ES-I3 (cell line): ENCODE data around the gene LGI4.

Experiments
- H3K36me3 ChIP-seq: 2 replicates; pipeline ENCODE4 v1.6.1; 2013; ENCODE audit warnings: mild to moderate bottlenecking, low read length, control low read depth, moderate library complexity; ENCODE audit not compliant: insufficient read depth
- H3K4me1 ChIP-seq: 2 replicates; pipeline ENCODE4 v1.6.1; 2013; ENCODE audit warnings: mild to moderate bottlenecking, control low read depth, low read length; ENCODE audit not compliant: insufficient read depth
- H3K9ac ChIP-seq: 2 replicates; pipeline ENCODE4 v1.6.1; 2013; ENCODE audit warnings: low read depth, mild to moderate bottlenecking, low read length, moderate library complexity
- H3K9me3 ChIP-seq: 2 replicates; pipeline ENCODE4 v1.6.1; 2013; ENCODE audit warnings: mild to moderate bottlenecking, low read length, moderate library complexity; ENCODE audit not compliant: control insufficient read depth, insufficient read depth

The LGI4 gene

GRCh38 chr19:35134601-35135242 is at the start of gene LGI4:
LGI4 (minus strand) TSS chr19:35135059; CDS start chr19:35134680, 379 bp downstream.
- Histone ChIP-seq H3K36me3 (no peaks in the 10 kb centered on the region; the same call in 1 of the 2 replicates), H3K4me1 (peaks cover 17% of the 10 kb centered on the region), H3K9ac (peak within 1 kb of the TSS; percentile 29; the same call in 1 of the 2 replicates), H3K9me3 (no peaks in the 10 kb centered on the region)

DNA sequence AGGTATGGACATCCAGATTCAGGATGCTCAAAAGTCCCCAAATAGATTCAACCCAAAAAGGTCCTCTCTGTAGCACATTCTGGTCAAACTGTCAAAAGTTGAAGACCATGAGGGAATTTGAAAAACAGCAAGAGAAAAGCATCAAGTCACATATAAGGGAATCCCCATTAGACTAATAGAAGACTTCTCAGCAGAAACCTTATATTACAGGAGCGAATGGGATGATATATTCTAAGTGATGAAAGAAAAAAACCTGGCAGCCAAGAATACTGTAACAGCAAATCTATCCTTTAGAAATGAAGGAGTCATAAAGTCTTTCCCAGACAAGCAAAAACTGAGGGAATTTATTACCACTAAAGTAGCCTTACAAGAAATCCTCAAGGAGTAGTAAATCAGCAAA is 49.4 kb upstream of the LGI4 start:
- Histone ChIP-seq H3K9me3 (no peaks in the 10 kb centered on the region), H3K4me1 (no peaks in the 10 kb centered on the region), H3K36me3 (no peaks in the 10 kb centered on the region), H3K9ac (no peak overlapping the region)

DNA sequence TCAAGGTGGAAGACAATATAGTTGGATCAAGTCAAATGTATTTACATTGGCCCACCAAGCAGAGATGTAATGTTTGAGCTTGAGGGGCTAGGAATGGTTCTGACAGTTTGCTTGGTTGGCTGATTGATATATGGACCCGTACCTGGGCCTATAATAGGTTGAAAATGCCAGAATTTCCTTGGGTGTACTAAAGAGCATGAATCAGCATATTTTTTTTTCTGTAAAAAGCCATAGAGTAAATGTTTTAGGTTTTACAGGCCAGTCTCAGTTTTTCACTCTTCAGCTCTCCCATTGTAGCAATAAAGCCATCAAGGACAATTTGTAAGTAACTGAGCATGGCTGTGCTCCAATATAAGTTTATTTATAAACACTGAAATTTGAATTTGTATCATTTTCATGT is 46.5 kb upstream of the LGI4 start:
- H3K4me1 ChIP-seq: no peaks in the 10 kb centered on the region
- no peak overlapping the region for H3K9ac ChIP-seq
- no peaks in the 10 kb centered on the region for H3K36me3 ChIP-seq
- H3K9me3 ChIP-seq: peaks cover 8% of the 10 kb centered on the region; the same call in 1 of the 2 replicates

- Histone ChIP-seq H3K4me1 (peaks cover 4% of the 10 kb centered on the region; the same call in 1 of the 2 replicates), H3K36me3 (no peaks in the 10 kb centered on the region; the same call in 1 of the 2 replicates), H3K9me3 (peaks cover 8% of the 10 kb centered on the region; the same call in 1 of the 2 replicates), H3K9ac (no peak overlapping the region)
Measured at GRCh38 chr19:35179830-35180229, 45.0 kb upstream of the LGI4 start.

GRCh38 chr19:35178701-35179100 is 43.8 kb upstream of the LGI4 start:
- Histone ChIP-seq H3K36me3 (no peaks in the 10 kb centered on the region; the same call in 1 of the 2 replicates), H3K9ac (no peak overlapping the region), H3K9me3 (peaks cover 8% of the 10 kb centered on the region; the same call in 1 of the 2 replicates), H3K4me1 (peaks cover 4% of the 10 kb centered on the region; the same call in 1 of the 2 replicates)

- Histone ChIP-seq H3K9me3 (peaks cover 9% of the 10 kb centered on the region), H3K4me1 (peaks cover 4% of the 10 kb centered on the region; the same call in 1 of the 2 replicates), H3K9ac (no peak overlapping the region), H3K36me3 (no peaks in the 10 kb centered on the region; the same call in 1 of the 2 replicates)
Measured at GRCh38 chr19:35177377-35178274, 42.8 kb upstream of the LGI4 start.

GRCh38 chr19:35176181-35176570 is 41.3 kb upstream of the LGI4 start:
- Histone ChIP-seq H3K9me3 (peaks cover 11% of the 10 kb centered on the region), H3K36me3 (no peaks in the 10 kb centered on the region; the same call in 1 of the 2 replicates), H3K9ac (no peak overlapping the region), H3K4me1 (peaks cover 4% of the 10 kb centered on the region; the same call in 1 of the 2 replicates)

DNA sequence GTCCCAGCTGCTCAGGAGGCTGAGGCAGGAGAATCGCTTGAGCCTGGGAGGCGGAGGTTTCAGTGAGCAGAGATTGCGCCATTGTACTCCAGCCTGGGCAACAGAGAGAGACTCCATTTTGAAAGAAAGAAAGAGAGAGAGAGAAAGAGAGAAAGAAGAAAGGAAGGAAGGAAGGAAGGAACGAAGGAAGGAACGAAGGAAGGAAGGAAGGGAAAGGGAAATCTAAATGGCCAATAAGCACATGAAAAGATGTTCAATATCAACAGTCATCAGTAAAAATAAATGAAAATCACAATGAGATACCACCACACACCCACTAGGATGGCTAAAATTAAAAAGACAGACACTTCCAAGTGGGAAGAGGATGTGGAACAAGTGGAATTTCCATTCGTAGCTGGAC is 39.4 kb upstream of the LGI4 start:
- Histone ChIP-seq H3K4me1 (peaks cover 4% of the 10 kb centered on the region; the same call in 1 of the 2 replicates), H3K9ac (no peak overlapping the region), H3K36me3 (peaks cover 7% of the 10 kb centered on the region), H3K9me3 (peaks cover 11% of the 10 kb centered on the region)

- H3K9me3 ChIP-seq: peaks cover 3% of the 10 kb centered on the region; the same call in 1 of the 2 replicates
- peaks cover 4% of the 10 kb centered on the region; the same call in 1 of the 2 replicates for H3K4me1 ChIP-seq
- H3K9ac ChIP-seq: no peak overlapping the region
- peaks cover 9% of the 10 kb centered on the region for H3K36me3 ChIP-seq
Measured at GRCh38 chr19:35171730-35172129, 36.9 kb upstream of the LGI4 start.

- peaks cover 7% of the 10 kb centered on the region for H3K9me3 ChIP-seq
- no peak overlapping the region for H3K9ac ChIP-seq
- no peaks in the 10 kb centered on the region for H3K4me1 ChIP-seq
- H3K36me3 ChIP-seq: peaks cover 20% of the 10 kb centered on the region
Measured at GRCh38 chr19:35170359-35171061, 35.7 kb upstream of the LGI4 start.

DNA sequence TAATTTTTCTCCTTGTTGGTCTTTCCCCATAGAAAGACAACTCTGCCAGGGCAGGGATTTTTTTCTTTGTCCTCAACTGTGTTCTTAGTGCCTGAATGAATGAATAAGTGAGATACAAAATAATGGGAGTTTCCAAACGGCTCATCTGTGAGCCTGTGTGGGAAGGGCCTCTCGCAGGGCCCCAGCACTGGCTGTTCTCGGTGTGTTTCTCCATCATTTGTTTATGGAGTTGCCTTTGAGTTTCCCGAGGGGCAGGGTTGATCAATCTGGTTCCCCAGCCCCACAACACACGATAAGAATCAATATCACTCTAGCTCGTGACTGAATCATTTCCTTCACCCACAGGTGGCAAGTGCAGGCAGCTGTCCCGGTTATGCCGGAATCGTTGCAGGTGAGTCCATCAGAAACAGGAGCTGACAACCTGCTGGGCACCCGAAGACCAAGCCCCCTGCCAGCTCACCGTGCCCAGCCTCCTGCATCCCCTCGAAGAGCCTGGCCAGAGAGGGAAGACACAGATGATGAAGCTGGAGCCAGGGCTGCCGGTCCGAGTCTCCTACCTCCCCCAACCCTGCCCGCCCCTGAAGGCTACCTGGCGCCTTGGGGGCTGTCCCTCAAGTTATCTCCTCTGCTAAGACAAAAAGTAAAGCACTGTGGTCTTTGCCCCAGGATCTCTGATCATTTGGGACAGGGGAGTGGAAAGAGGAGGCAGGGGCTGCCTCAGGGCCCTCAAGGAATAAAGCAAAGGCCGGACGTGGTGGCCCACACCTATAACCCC is 34.5 kb upstream of the LGI4 start:
- no peaks in the 10 kb centered on the region for H3K4me1 ChIP-seq
- peaks cover 31% of the 10 kb centered on the region for H3K36me3 ChIP-seq

GRCh38 chr19:35168196-35168595 is 33.3 kb upstream of the LGI4 start:
- Histone ChIP-seq H3K4me1 (no peaks in the 10 kb centered on the region), H3K9me3 (peaks cover 12% of the 10 kb centered on the region), H3K36me3 (peaks cover 43% of the 10 kb centered on the region), H3K9ac (no peak overlapping the region)

More for the DNA sequence above, 34.5 kb upstream of the LGI4 start:
- Histone ChIP-seq H3K9ac (no peak overlapping the region), H3K9me3 (peaks cover 7% of the 10 kb centered on the region)

GRCh38 chr19:35167251-35168119 is 32.6 kb upstream of the LGI4 start:
- peaks cover 49% of the 10 kb centered on the region for H3K36me3 ChIP-seq

More at GRCh38 chr19:35167251-35168119, 32.6 kb upstream of the LGI4 start:
- Histone ChIP-seq H3K9me3 (peaks cover 9% of the 10 kb centered on the region), H3K4me1 (no peaks in the 10 kb centered on the region), H3K9ac (no peak overlapping the region)
